GM10266 (cell line): Measurements from ENCODE around the gene MAP2K5.

Experiments used
- DNase-seq: peaks from one replicate; pipeline ENCODE4 v3.0.0; 2012; ENCODE audit errors: extremely low spot score
- TF ChIP-seq, protein P1 (sequence below): IDR thresholded peaks from 2 replicates; pipeline ENCODE4 v1.5.1; 2012; ENCODE audit warnings: mild to moderate bottlenecking, low read depth; ENCODE audit not compliant: control insufficient read depth, insufficient read depth; ENCODE audit errors: missing control alignments

The MAP2K5 gene

DNA sequence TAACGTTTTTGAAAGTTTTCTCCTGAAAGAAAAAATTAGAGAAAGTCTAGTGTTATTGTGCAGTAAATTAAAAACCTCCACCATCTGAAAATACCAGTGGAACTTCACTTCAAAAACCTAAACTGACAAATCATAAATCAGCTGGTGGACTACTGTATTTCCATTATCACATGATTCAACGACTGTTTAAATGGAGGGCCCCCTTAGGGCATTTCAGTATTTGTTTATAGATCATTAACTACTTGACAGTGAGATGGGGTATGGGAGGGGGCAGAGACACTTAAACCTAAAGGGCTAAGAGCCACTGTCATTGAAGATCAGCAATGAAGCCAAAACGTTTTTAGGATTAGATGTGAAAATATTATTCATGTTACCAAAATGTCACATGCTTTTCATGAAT, 30.4 kb upstream of the MAP2K5 start:
- no peak for DNase-seq
- TF ChIP-seq, protein P1, sequence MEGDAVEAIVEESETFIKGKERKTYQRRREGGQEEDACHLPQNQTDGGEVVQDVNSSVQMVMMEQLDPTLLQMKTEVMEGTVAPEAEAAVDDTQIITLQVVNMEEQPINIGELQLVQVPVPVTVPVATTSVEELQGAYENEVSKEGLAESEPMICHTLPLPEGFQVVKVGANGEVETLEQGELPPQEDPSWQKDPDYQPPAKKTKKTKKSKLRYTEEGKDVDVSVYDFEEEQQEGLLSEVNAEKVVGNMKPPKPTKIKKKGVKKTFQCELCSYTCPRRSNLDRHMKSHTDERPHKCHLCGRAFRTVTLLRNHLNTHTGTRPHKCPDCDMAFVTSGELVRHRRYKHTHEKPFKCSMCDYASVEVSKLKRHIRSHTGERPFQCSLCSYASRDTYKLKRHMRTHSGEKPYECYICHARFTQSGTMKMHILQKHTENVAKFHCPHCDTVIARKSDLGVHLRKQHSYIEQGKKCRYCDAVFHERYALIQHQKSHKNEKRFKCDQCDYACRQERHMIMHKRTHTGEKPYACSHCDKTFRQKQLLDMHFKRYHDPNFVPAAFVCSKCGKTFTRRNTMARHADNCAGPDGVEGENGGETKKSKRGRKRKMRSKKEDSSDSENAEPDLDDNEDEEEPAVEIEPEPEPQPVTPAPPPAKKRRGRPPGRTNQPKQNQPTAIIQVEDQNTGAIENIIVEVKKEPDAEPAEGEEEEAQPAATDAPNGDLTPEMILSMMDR: no peak

DNA sequence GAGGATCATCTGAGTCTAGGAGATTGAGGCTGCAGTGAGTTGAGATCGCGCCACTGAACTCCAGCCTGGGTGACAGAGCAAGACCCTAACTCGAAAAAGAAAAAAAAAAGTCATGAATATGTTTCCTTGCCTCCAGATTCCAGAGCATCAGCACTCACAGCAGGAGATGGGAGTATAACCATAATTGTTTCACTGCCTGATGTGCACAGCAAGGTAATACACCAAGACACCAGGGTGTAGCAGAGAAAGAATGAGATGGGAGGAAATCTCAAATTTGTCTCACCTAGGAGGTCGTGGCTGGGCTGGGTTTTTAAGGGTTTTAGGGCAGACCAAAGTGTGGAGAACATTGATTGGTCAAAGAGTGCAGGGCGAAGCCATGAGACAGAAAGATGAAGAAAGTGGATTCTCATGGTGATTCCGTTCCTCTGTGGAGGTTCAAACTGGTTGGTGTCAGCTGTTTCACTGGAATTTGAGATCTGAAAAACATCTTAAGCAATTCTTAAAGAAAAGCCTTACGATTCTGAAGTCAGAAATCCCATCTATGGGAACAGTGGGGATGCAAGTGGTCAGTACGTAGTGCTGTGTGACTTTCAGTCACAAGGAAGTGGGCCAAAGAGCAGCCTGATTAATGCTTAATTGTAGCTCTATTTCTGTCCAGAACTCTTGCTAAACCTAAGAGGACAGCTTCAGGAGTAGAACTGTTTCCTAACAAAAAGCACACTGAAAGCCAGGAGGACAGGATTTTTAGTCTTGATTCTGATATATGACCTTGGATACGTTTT, 29.4 kb upstream of the MAP2K5 start:
- no peak for DNase-seq
- TF ChIP-seq, protein P1: no peak

DNA sequence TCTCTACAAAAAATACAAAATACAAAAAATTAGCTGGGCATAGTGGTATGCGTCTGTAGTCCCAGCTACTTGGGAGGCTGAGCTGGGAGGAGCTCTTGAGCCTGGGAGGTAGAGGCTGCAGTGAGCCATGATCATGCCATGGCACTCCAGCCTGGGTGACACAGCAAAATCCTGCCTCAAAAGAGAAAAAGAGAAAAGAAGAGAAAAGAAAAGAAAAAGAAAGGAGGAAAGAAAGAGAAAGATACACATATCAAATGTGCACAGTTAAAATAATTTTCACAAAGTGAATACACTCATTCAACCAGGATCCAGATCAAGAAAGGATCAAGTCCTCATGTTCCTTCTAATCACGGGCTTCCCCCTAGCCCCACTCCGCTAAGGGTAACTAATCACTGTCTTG, 27.4 kb upstream of the MAP2K5 start:
- TF ChIP-seq, protein P1: no peak

DNA sequence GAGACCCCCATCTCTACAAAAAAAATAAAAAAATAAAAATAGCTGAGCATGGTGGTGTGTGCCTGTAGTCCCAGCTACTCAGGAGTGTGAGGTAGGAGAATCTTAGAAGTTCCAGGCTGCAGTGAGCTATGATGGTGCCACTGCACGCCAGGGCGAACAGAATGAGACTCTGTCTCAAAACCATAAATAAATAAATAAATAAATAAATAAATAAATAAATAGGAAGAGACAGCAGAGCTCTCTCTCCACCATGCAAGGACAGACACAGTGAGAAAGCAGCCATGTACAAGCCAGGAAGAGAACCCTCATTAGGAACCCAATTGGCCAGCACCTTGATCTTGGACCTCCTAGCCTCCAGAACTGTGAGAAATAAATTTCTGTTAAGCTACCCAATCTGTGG, 26.9 kb upstream of the MAP2K5 start:
- DNase-seq: no peak
- TF ChIP-seq, protein P1: no peak

More for the DNA sequence above, 27.4 kb upstream of the MAP2K5 start:
- no peak for DNase-seq

DNA sequence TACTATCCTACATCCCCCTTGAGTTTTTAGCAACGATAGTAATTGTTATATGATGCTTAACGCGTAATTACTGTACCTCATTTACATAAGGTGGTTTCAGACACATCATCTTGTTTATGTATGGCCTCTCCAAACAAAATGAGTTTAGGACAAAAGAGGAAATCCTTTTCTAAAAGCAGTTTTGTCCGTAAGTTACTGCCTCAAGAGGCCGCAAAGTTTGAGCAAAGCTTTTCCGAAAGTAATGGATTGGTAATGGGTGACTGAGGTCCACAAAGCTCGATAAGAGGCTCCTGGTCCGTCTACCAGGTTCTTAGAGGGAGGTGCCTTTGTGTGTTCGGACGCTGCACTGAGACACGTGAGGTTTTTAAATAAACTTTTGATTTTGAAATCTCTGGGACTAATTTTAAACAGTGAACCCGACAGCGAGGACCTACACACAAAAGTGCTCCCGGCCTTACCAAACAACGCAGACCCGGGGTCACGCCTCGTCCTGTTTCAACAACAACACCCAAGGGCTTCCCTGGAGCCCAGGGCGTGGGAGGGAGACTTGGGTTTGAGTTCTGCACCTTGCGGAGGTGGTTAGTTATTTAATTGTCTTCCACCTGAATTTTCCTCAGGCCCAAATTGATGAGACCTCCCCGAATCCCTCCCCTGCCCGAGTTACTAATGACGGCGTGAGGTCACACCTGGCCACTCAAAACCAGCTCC, 22.0 kb upstream of the MAP2K5 start:
- TF ChIP-seq, protein P1: no peak
- peak; percentile 16 for DNase-seq

DNA sequence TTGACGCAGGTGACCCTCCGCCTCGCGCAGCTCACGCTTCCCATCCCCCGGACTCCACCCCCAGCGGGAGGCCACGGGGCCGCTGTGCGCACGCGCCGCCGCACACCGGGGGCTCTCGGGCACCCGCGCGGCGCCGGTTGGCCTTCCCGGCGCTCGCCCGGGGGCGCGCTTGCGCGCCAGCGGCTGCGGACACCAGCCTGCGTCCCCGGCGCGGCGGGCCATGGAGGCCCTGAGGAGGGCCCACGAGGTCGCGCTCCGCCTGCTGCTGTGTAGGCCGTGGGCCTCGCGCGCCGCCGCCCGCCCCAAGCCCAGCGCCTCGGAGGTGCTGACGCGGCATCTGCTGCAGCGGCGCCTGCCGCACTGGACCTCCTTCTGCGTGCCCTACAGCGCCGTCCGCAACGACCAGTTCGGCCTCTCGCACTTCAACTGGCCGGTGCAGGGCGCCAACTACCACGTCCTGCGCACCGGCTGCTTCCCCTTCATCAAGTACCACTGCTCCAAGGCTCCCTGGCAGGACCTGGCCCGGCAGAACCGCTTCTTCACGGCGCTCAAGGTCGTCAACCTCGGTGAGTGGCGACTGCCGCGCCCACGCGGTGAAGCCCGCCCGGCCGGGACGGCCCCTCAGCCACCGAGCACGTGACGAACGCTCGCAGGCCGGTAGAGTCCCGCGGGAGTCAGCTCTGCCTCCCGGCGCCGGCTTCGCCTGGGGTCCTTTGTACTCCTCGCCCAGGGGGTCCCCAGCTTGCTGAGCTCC, 21.3 kb upstream of the MAP2K5 start, which contains the start of gene C15orf61:
C15orf61 (plus strand) TSS at position 103 of the 754 bp plus-strand sequence; CDS start at position 221, 118 bp downstream.
- TF ChIP-seq, protein P1: peak; percentile 22
- peak; percentile 95 for DNase-seq
